GM12801 (cell line): Measurements from ENCODE around the gene NAALADL2.

Experiments
- CTCF ChIP-seq: IDR thresholded peaks from one replicate; pipeline ENCODE4 v1.5.1; 2011; ENCODE audit warnings: control low read depth; ENCODE audit not compliant: insufficient read length; ENCODE audit errors: extremely low read depth

NAALADL2 gene

GRCh38 chr3:175743733-175744400, 884.7 kb downstream of the NAALADL2 start:
- no peak for TF ChIP-seq CTCF

DNA sequence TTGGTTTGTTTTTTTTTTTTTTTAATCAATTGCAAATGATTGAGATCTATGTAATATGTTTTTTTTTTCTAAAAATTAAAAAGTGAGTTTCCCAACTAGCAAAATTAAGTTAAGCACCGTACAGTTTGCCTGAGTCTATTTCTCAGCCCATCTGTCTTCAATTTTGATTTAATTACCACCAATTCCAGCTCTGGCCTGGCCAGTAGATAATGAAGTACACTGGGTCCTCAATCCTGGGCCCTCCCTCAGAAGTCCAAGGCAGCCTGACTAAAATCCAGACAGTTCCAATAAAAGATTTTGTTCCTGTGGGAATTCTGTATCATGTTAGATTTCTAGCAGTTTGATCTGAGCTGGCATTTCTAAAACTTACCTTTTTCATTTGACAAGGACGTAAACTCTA, 887.2 kb downstream of the NAALADL2 start:
- no peak for TF ChIP-seq CTCF

GRCh38 chr3:175748087-175748730, 889.1 kb downstream of the NAALADL2 start:
- no peak for TF ChIP-seq CTCF

GRCh38 chr3:175749981-175750380, 890.8 kb downstream of the NAALADL2 start:
- TF ChIP-seq CTCF = no peak

DNA sequence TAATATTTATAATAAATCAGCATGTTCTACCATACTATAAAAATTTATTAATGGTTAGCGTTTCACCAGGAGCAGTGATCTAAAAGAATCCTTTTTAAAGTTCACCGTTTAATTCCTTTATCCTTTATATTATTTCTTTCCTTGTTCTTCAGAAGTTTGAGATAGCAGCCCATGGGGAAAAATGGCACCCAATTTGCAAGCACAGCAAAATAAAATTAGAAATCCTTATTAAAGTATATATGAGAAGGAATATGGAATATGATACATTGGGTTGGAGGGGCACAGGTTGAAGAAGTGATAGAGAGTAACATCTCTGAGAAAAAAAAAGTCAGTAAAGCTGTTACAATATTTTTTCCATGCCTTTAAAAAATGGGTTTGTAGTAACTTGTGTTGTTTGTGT, 892.0 kb downstream of the NAALADL2 start:
- no peak for TF ChIP-seq CTCF

- TF ChIP-seq CTCF = no peak
These were observed 904.8 kb downstream of the NAALADL2 start for GRCh38 chr3:175763948-175764347.

DNA sequence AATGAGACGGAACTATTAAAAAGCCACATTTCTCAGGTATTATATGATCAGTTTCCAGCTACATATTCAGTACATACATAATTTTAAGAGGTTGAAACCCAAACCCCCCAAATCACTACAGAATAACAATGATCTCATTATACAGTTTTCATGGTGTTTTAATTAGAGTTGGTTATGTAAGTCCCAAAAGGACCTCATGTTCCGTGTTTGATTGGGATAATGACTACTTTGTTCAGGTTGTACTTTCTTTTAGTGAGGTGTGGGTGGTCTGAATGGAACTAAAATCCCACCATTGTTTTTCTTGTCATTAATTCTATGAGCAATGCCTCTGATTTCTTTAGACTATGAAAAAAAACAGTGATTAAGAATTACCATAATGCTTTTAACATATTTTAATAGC, 905.6 kb downstream of the NAALADL2 start:
- no peak for TF ChIP-seq CTCF

- TF ChIP-seq CTCF = no peak
These were observed 911.3 kb downstream of the NAALADL2 start for GRCh38 chr3:175770426-175770825.
